Loucy (cell line): ENCODE results near the gene OR2V1.

ENCODE experiments used
- H2AFZ ChIP-seq: fragments of 200-600 bp; sonication (generic); 2 replicates; pipeline ENCODE4 v1.6.0; 2016; ENCODE audit warnings: antibody characterized with exemption, mild to moderate bottlenecking, low read length, moderate library complexity
- H3F3A ChIP-seq: fragments of 200-600 bp; 2 replicates; pipeline ENCODE4 v1.6.0; 2016; ENCODE audit warnings: antibody characterized with exemption, low read depth, mild to moderate bottlenecking
- H3K27me3 ChIP-seq: fragments of 200-600 bp; sonication (generic); 2 replicates; pipeline ENCODE4 v1.6.1; 2014; ENCODE audit warnings: low read length, mild to moderate bottlenecking; ENCODE audit not compliant: insufficient read depth, poor library complexity, severe bottlenecking
- H3K36me3 ChIP-seq: fragments of 200-600 bp; sonication (generic); 2 replicates; pipeline ENCODE4 v1.6.1; 2016; ENCODE audit warnings: low read length; ENCODE audit not compliant: insufficient read depth
- H3K4me1 ChIP-seq: fragments of 200-600 bp; sonication (generic); 2 replicates; pipeline ENCODE4 v1.5.1; 2014; ENCODE audit warnings: low read length, mild to moderate bottlenecking; ENCODE audit not compliant: insufficient read depth, poor library complexity, severe bottlenecking
- H3K4me2 ChIP-seq: fragments of 200-600 bp; sonication (generic); 2 replicates; pipeline ENCODE4 v1.6.0; 2014; ENCODE audit warnings: antibody characterized with exemption, low read length, low read depth, mild to moderate bottlenecking; ENCODE audit not compliant: poor library complexity, severe bottlenecking
- H3K4me3 ChIP-seq: fragments of 200-600 bp; sonication (generic); 2 replicates; pipeline ENCODE4 v1.5.1; 2014; ENCODE audit warnings: low read length, mild to moderate bottlenecking, mixed read lengths; ENCODE audit not compliant: poor library complexity, severe bottlenecking
- H3K79me2 ChIP-seq: fragments of 200-600 bp; sonication (generic); 2 replicates; pipeline ENCODE4 v1.6.1; 2014; ENCODE audit warnings: low read length; ENCODE audit not compliant: insufficient read depth
- H3K9ac ChIP-seq: fragments of 200-600 bp; sonication (generic); 2 replicates; pipeline ENCODE4 v1.6.0; 2014; ENCODE audit warnings: mild to moderate bottlenecking, low read depth, low read length, moderate library complexity; ENCODE audit not compliant: poor library complexity, severe bottlenecking
- H3K9me2 ChIP-seq: fragments of 200-600 bp; sonication (generic); replicated peaks from 2 replicates; pipeline ENCODE4 v1.6.1; 2016; ENCODE audit warnings: low read depth, low read length, mixed read lengths
- H3K9me3 ChIP-seq: fragments of 200-600 bp; sonication (generic); 2 replicates; pipeline ENCODE4 v1.6.1; 2014; ENCODE audit warnings: mild to moderate bottlenecking, antibody characterized with exemption, low read length, low read depth; ENCODE audit not compliant: insufficient read depth
- H4K20me1 ChIP-seq: fragments of 200-600 bp; sonication (generic); 2 replicates; pipeline ENCODE4 v1.6.0; 2014; ENCODE audit warnings: antibody characterized with exemption, low read length, mild to moderate bottlenecking; ENCODE audit not compliant: insufficient read depth, poor library complexity, severe bottlenecking
- EZH2phosphoT487 ChIP-seq: fragments of 200-600 bp; IDR thresholded peaks from 2 replicates; pipeline ENCODE4 v1.6.1; 2018; ENCODE audit warnings: antibody characterized with exemption, mild to moderate bottlenecking, moderate library complexity, borderline replicate concordance
- TF ChIP-seq, protein P1 (sequence below): fragments of 200-600 bp; sonication (generic); conservative IDR thresholded peaks from 2 replicates; pipeline ENCODE4 v1.5.1; 2014; ENCODE audit warnings: mild to moderate bottlenecking, antibody characterized with exemption, low read length

OR2V1 gene

DNA sequence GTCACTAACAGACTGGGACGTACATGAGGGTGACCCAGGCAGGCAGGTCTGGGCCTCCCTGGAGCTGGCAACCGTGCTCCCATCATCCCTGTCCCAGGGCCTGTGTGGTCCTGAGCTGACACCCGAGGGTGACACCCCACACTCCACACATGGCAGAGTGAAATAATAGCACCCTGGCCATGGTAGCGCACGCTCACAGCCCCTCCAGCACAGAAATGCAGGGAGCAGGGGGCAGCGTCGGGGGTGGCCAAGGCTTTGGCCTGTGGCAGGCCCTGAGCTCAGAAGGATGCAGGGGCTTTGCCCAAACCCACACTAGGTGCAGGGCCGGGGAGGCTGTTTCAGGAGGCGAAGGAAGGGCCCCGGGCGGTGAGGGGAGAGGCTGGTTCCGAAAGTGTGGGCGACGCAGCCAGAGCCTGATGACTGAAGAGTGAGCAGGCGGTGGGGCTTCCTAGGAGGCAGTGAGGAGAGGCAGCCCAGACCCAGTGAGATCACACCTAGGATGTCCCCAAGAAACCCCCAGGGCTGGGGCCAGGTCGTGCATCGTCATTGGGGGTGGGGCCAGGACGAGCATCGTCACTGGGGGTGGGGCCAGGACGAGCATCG lies 29.3 kb upstream of the OR2V1 start:
- no peak overlapping the region for H3K9ac ChIP-seq
- TF ChIP-seq EZH2phosphoT487: no peak
- TF ChIP-seq, protein P1, sequence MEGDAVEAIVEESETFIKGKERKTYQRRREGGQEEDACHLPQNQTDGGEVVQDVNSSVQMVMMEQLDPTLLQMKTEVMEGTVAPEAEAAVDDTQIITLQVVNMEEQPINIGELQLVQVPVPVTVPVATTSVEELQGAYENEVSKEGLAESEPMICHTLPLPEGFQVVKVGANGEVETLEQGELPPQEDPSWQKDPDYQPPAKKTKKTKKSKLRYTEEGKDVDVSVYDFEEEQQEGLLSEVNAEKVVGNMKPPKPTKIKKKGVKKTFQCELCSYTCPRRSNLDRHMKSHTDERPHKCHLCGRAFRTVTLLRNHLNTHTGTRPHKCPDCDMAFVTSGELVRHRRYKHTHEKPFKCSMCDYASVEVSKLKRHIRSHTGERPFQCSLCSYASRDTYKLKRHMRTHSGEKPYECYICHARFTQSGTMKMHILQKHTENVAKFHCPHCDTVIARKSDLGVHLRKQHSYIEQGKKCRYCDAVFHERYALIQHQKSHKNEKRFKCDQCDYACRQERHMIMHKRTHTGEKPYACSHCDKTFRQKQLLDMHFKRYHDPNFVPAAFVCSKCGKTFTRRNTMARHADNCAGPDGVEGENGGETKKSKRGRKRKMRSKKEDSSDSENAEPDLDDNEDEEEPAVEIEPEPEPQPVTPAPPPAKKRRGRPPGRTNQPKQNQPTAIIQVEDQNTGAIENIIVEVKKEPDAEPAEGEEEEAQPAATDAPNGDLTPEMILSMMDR: no peak
- no peak overlapping the region for H3K4me3 ChIP-seq

DNA sequence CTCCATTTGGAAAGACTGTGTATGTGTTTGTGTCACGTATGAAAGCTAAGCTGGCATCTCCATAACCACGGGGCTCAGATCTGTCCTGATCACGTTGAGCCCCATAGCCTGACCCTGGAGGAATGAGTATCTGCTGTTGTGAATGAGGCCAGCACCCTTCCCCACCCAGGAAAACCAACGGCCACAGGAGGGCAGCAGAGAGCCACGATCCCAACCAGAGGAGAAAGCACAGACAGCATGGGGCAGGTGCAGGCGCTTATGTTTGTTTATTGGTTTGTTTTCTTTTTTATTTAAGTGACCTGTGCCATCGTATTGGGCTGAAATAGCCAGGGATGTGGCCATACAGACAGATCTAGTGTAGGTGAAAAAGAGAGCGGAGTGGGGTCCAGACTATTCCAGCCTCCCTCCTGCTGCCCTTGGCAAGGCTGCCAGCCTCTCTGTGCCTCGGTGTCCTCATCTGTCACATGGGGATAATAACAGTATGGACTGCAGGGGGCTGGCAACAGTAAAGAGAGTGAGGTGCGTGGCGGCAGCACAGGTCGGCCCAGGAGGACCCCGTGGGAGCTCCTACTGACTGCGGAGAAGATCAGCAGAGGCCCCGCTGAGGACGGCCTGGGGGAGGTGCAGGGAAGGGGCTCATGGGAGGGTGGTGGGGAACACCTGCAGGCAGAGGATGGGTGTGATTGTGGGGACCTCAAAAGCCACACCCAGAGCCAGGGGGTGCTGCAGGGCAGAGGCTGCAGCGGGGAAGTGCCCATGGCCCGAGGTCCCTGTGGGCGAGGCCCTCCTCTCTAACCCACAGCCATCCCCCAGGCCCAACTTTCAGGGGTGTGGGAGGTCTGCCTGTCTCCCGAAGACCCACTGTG lies 28.6 kb upstream of the OR2V1 start:
- no peaks in the 10 kb centered on the region for H3F3A ChIP-seq
- no peak overlapping the region for H3K9ac ChIP-seq
- H3K27me3 ChIP-seq: no peaks in the 10 kb centered on the region
- no peaks in the 10 kb centered on the region for H3K9me3 ChIP-seq
- no peak overlapping the region for H2AFZ ChIP-seq
- H3K36me3 ChIP-seq: no peaks in the 10 kb centered on the region
- H3K4me3 ChIP-seq: no peak overlapping the region
- TF ChIP-seq, protein P1: peak; percentile 61
- no peak for TF ChIP-seq EZH2phosphoT487
- no peaks in the 10 kb centered on the region for H4K20me1 ChIP-seq
- H3K4me2 ChIP-seq: no peak overlapping the region
- H3K9me2 ChIP-seq: no peaks in the 10 kb centered on the region
- H3K4me1 ChIP-seq: no peaks in the 10 kb centered on the region
- H3K79me2 ChIP-seq: no peaks in the 10 kb centered on the region

More for the DNA sequence above, 29.3 kb upstream of the OR2V1 start:
- Histone ChIP-seq H3K79me2 (no peaks in the 10 kb centered on the region), H3K4me1 (no peaks in the 10 kb centered on the region), H3F3A (no peaks in the 10 kb centered on the region), H2AFZ (no peak overlapping the region), H3K9me3 (no peaks in the 10 kb centered on the region), H4K20me1 (no peaks in the 10 kb centered on the region), H3K4me2 (no peak overlapping the region), H3K9me2 (no peaks in the 10 kb centered on the region), H3K27me3 (no peaks in the 10 kb centered on the region), H3K36me3 (no peaks in the 10 kb centered on the region)

DNA sequence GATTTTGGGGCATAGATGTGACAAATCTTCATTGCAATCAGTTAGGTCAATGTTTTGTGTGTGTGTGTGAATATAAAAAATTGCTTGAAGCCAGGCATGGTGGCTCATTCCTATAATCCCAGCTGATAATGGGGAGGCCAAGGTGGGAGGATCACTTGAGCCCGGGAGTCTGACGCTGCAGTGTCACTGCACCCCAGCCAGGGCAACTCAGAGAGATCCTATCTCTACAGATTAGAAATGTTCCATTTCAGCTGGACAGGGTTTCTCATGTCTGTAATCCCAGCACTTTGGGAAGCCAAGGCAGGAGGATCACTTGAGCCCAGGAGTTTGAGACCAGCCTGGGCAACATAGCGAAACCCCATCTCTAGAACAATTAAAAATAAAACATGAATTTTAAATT lies 27.9 kb upstream of the OR2V1 start:
- Histone ChIP-seq H3K9me3 (no peaks in the 10 kb centered on the region), H3K79me2 (no peaks in the 10 kb centered on the region), H4K20me1 (no peaks in the 10 kb centered on the region)

More for the DNA sequence above, 27.9 kb upstream of the OR2V1 start:
- Histone ChIP-seq H2AFZ (no peak overlapping the region), H3K4me2 (no peak overlapping the region), H3K4me3 (no peak overlapping the region), H3K4me1 (no peaks in the 10 kb centered on the region), H3F3A (no peaks in the 10 kb centered on the region), H3K9ac (no peak overlapping the region), H3K9me2 (no peaks in the 10 kb centered on the region), H3K27me3 (no peaks in the 10 kb centered on the region), H3K36me3 (no peaks in the 10 kb centered on the region)
- no peak for TF ChIP-seq EZH2phosphoT487
- TF ChIP-seq, protein P1: no peak
